Measurements from ENCODE around the gene FKTN.
A peak's percentile ranks its signal among the peaks of the same experiment; 100 is the strongest.
"Not testable (repeated sequence)": the region's sequence is repeated elsewhere in the genome, so short reads cannot be mapped to it uniquely, and the experiment has no call there.

FKTN gene

GRCh38 chr9:105557804-105558610, at the start of gene FKTN:
FKTN (plus strand) TSS chr9:105558131; CDS start chr9:105575033, 16,902 bp downstream.
- peak; percentile 84 to 85 for DNase-seq

- no peak for DNase-seq
These were observed 49.4 kb upstream of the FKTN start for GRCh38 chr9:105508530-105508929.

GRCh38 chr9:105510024-105510423, 47.9 kb upstream of the FKTN start:
- no peak for DNase-seq

- no peak for DNase-seq
These were observed 46.5 kb upstream of the FKTN start for GRCh38 chr9:105511446-105511845.

- DNase-seq, result no peak
These were observed 42.0 kb upstream of the FKTN start for GRCh38 chr9:105515811-105516413.

- DNase-seq, result peak; percentile 24 to 38
These were observed 38.1 kb upstream of the FKTN start for GRCh38 chr9:105519710-105520369.

GRCh38 chr9:105520992-105521391, 36.9 kb upstream of the FKTN start:
- DNase-seq, result not testable (repeated sequence)

- DNase-seq, result not testable (repeated sequence)
These were observed 35.1 kb upstream of the FKTN start for GRCh38 chr9:105522618-105523385.

GRCh38 chr9:105531530-105531929, 26.4 kb upstream of the FKTN start:
- DNase-seq, result no peak

- no peak for DNase-seq
These were observed 21.8 kb upstream of the FKTN start for GRCh38 chr9:105535920-105536668.

GRCh38 chr9:105539452-105539851, 18.5 kb upstream of the FKTN start:
- no peak for DNase-seq

GRCh38 chr9:105541838-105542237, 16.1 kb upstream of the FKTN start:
- DNase-seq, result no peak

- DNase-seq, result no peak
These were observed 3.9 kb upstream of the FKTN start for GRCh38 chr9:105554042-105554441.

GRCh38 chr9:105572455-105572854, 14.5 kb downstream of the FKTN start:
- DNase-seq, result no peak

GRCh38 chr9:105579952-105580351, 22.0 kb downstream of the FKTN start:
- not testable (repeated sequence) for DNase-seq

- DNase-seq, result not testable (repeated sequence)
These were observed 23.6 kb downstream of the FKTN start for GRCh38 chr9:105581550-105581949.

GRCh38 chr9:105593145-105593544, 35.2 kb downstream of the FKTN start:
- no peak for DNase-seq

- DNase-seq, result peak in 1 of 2 donors; percentile 49
These were observed 51.0 kb downstream of the FKTN start for GRCh38 chr9:105608721-105609598.

- DNase-seq, result no peak
These were observed 63.1 kb downstream of the FKTN start for GRCh38 chr9:105621001-105621400.

GRCh38 chr9:105625088-105625487, 67.2 kb downstream of the FKTN start:
- DNase-seq, result no peak

GRCh38 chr9:105632807-105633206, 74.9 kb downstream of the FKTN start:
- no peak for DNase-seq
